Suprapubic skin (tissue), 4 donors: ENCODE data around the gene KCNK13.

ENCODE experiments used
- EP300 ChIP-seq: sonication (generic); formaldehyde crosslinking; IDR thresholded peaks from one replicate; pipeline ENCODE4 v1.6.1; 2017; ENCODE audit warnings: antibody characterized with exemption
- POLR2A ChIP-seq, 2 donors: fragments of 450-650 bp; IDR thresholded peaks; one replicate each; pipeline ENCODE4 v1.6.1; 2017; ENCODE audit warnings: antibody characterized with exemption in 2 of 2, mild to moderate bottlenecking in 2 of 2, moderate library complexity in 2 of 2
- POLR2AphosphoS5 ChIP-seq, 3 donors: sonication (generic); formaldehyde crosslinking; IDR thresholded peaks; one replicate each; pipeline ENCODE4 v1.6.1; 2017; ENCODE audit warnings: antibody characterized with exemption in 3 of 3
- TF ChIP-seq, protein P1 (sequence below), 2 donors: fragments of 200-600 bp in 1 of 2; fragments of 450-650 bp in 1 of 2; sonication (generic) in 1 of 2; IDR thresholded peaks; one replicate each; pipeline ENCODE4 v1.5.1; 2016 to 2019; ENCODE audit warnings: antibody characterized with exemption in 2 of 2, mild to moderate bottlenecking in 1 of 2, moderate library complexity in 1 of 2

- TF ChIP-seq, protein P1, sequence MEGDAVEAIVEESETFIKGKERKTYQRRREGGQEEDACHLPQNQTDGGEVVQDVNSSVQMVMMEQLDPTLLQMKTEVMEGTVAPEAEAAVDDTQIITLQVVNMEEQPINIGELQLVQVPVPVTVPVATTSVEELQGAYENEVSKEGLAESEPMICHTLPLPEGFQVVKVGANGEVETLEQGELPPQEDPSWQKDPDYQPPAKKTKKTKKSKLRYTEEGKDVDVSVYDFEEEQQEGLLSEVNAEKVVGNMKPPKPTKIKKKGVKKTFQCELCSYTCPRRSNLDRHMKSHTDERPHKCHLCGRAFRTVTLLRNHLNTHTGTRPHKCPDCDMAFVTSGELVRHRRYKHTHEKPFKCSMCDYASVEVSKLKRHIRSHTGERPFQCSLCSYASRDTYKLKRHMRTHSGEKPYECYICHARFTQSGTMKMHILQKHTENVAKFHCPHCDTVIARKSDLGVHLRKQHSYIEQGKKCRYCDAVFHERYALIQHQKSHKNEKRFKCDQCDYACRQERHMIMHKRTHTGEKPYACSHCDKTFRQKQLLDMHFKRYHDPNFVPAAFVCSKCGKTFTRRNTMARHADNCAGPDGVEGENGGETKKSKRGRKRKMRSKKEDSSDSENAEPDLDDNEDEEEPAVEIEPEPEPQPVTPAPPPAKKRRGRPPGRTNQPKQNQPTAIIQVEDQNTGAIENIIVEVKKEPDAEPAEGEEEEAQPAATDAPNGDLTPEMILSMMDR (IDR thresholded peaks at IDR 0.05) = no peak
- no peak for TF ChIP-seq EP300
- no peak for TF ChIP-seq POLR2A (IDR thresholded peaks at IDR 0.05)
- no peak for TF ChIP-seq POLR2AphosphoS5 (IDR thresholded peaks at IDR 0.05)
Observed at GRCh38 chr14:90161129-90161528, 99.3 kb downstream of the KCNK13 start.
